HG02852 (cell line): Measurements from ENCODE around the gene MUC3A.

Experiments used
- ATAC-seq: cut with Tn5 transposase; IDR thresholded peaks from one replicate; pipeline ENCODE4 v1.9.1; 2021; ENCODE audit warnings: mild to moderate bottlenecking, moderate library complexity; ENCODE audit not compliant: unreplicated experiment

MUC3A gene

DNA sequence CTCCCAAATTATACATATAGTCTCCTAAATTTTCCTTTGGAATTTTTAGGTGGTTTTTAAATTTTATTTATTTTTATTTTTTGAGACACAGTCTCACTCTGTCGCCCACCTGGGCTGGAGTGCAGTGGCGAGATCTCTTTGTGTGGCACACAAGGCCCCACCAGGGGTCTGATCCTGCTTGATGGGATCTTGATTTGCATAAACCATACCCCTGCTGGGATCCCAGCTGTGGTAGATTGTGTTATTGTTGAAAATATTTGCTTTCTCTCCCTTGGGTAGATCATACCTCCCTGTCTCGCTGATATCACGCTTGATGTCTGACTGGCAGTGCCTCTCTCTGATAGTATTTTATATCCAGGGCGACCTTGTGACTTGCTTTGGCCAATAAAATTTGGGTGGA lies 5.6 kb upstream of the MUC3A start:
- no peak for ATAC-seq

DNA sequence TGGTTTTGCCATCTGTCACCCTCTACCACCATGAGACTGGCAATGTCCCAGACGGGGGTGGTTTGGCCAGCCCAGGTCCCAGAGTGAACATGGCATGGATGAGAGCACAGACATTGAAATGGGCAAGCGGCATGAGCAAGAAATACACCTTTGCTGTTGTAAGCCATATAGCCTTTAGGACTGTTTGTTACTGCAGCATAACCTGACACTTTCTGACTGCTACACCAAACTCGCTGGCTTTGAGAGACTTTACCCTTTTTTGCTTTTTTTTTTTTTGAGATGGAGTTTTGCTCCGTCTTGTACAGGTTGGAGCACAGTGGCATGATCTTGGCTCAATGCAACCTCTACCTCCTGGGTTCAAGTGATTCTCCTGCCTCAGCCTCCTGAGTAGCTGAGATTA lies 5.2 kb upstream of the MUC3A start:
- no peak for ATAC-seq

DNA sequence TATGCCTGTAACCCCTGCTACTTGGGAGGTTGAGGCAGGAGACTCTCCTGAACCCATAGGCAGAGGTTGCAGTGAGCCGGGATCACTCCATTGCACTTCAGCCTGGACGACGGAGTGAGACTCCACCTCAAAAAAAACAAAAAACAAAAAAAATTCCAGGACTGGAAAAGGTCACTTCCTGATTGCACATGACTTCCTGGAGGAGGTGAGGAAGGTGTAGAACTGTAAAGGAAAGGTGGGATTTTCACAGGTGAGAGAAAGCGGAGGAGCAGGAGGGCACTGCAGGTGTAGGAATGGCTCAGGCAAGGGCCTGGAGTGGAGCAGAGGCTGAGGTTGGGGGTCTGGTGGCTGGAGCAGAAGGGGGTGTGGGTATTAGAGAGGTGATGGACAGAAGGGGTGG lies 3.2 kb upstream of the MUC3A start:
- no peak for ATAC-seq

DNA sequence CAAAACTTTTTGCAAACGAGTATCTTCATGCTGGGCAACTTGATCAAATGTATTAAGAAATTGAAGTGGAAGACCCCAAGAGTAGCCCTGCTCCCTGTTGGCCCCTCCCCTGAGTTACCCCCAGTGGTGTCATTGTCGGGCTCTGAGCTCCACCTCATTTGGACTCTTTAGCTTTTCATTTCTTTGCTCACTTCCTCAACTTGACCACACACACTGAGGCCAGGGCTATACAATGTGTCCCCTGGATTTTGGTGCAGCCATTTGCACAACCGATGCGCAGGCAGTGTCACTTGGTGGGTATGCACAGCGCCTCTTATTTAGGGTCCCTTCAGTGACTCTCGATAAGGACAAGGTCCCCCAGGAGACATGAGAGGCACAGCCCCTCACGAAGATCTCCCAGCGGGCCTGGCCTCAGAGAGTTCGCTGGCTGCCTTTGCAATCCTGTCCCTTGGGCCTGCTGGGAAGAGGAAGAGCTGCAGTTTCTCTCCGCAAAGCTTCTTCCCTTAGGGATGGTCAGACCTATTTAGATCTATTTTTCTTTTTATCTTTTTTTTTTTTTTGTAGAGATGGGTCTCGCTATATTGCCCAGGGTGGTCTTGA lies 2.5 kb upstream of the MUC3A start:
- ATAC-seq: no peak

DNA sequence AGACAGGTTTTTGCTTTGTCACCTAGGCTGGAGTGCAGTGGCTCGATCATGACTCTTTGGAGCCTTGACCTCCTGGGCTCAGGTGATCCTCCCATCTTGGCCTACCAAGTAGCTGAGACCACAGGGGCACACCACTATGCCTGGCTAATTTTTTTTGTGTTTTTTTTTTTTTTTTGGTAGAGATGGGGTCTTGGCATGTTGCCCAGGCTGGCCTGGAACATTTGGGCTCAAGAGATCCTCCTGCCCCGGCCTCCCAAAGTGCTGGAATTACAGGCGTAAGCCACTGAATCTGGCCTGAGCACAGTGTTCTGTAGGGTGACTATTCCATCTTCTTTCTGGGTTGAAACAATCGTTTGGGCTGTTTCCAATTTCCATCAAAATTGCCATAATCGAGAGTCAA lies 1.5 kb upstream of the MUC3A start:
- ATAC-seq: no peak

DNA sequence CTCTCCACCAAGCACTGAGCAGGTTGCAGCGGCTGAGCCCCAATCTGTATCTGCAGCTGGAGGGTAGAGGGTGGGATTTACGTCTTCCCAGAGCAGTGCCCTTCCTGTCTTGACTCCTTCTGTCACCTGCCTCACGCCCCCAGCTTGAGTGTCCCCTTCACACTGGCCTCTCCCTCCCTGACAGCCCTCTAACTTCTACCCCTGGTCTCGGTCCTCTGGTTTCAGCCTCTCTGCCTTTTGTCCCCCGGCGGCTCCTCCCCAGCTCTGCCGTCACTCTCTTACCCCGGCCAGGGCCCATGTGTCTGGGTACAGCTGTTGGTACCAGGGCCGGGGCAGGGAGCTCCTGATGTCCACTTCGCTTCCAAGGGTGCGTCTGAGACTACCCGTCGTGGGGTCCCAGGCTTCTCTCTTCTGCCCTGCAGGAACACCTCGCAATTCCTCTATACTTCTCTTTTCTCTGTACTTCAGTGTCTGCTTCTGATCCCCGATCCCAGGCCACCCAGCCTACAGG lies 654 bp downstream of the MUC3A start:
- ATAC-seq: no peak

DNA sequence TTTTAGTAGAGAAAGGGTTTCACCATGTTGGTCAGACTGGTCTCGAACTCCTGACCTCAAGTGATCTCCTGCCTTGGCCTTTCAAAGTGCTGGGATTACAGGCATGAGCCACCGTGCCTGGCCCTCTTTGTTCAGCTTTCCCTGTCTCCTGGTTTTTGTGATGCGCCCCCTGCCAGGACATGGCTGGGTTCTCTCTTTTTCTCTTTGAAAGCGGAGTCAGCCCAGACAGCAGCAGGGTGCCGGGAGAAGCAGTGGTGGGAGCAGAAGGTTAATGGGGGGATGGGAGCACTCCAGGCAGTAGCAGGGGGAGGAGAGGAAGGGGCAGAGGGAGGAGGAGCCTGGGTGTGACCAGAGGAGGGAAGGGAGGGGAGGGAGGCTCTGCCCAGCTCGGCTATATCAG lies 1.8 kb downstream of the MUC3A start:
- no peak for ATAC-seq

DNA sequence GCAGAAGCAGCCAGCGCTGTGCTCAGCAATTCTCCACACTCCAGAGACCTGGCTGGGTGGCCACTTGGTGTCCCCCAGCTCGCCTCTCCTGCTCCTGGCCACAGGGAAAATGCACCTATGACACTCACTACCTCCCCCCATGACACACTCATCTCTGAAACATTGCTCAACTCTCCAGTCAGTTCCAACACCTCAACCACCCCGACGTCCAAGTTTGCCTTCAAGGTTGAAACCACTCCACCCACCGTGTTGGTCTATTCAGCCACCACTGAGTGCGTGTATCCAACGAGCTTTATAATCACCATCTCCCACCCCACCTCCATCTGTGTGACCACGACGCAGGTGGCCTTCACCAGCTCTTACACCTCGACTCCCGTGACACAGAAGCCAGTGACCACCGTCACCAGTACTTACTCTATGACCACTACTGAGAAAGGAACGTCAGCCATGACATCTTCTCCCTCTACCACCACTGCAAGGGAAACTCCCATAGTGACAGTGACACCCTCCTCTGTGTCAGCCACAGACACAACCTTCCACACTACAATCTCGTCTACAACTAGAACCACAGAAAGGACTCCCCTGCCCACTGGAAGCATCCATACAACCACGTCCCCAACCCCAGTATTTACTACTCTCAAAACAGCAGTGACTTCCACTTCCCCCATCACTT lies 2.7 kb downstream of the MUC3A start:
- no peak for ATAC-seq

DNA sequence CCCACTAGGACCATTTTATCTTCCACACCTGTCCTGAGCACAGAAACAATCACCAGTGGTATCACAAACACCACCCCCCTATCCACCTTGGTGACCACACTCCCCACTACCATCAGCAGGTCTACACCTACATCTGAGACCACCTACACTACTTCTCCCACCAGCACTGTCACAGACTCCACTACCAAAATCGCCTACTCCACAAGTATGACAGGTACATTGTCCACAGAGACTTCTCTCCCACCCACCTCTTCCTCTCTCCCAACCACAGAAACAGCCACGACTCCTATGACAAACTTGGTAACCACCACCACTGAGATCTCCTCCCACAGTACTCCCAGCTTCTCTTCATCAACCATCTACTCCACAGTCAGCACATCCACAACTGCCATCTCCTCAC lies 3.3 kb downstream of the MUC3A start:
- ATAC-seq: no peak

DNA sequence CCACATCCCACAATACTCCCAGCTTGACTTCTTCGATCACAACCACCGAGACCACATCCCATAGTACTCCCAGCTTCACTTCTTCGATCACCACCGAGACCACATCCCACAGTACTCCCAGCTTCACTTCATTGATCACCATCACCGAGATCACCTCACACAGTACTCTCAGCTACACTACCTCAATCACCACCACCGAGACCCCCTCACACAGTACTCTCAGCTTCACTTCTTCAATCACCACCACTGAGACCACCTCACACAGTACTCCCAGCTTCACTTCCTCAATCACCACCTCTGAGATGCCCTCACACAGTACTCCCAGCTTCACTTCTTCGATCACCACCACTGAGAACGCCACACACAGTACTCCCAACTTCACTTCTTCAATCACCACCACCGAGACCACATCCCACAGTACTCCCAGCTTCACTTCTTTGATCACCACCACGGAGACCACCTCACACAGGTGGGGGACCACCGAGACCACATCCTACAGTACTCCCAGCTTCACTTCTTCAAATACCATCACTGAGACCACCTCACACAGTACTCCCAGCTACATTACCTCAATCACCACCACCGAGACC lies 8.6 kb downstream of the MUC3A start:
- ATAC-seq: no peak

DNA sequence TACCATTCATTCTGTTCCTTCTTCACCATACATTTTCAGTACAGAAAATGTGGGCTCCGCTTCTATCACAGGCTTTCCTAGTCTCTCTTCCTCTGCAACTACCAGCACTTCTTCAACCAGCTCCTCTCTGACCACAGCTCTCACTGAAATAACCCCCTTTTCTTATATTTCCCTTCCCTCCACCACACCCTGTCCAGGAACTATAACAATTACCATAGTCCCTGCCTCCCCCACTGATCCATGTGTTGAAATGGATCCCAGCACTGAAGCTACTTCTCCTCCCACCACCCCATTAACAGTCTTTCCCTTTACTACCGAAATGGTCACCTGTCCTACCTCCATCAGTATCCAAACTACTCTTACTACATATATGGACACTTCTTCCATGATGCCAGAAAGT lies 10.6 kb downstream of the MUC3A start:
- ATAC-seq: no peak

DNA sequence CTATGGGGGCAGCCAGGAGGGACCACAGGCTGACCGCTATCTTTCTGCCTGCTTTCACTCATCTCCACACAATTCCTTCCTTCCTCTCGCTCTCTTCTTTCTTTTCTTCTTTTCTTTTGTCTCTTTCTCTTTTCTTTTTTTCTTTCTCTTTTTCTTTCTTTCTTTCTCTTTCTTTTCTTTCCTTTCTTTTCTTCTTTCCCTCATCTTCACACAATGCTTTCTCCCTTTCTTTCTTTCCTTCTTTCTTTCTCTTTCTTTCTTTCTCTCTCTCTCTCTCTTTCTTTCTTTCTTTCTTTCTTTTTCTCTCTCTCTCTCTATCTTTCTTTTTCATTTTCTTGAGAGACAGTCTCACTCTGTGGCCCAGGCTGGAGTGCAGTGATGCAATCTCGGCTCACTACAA lies 13.2 kb downstream of the MUC3A start:
- ATAC-seq: no peak

DNA sequence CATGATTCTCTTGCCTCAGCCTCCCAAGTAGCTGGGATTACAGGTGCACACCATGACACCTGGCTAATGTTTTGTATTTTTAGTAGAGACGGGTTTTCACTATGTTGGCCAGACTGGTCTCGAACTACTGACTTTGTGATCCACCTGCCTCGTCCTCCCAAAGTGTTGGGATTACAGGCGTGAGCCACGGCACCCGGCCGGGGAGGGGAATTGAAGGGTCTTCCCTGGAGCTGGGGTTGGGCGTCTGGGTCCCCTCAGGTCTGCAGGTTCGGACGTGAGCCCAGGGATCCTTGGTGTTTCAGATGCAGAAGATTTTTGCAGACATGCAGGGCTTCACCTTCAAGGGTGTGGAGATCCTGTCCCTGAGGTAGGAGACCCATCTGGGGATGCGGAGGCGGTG lies 14.1 kb downstream of the MUC3A start:
- ATAC-seq: no peak

DNA sequence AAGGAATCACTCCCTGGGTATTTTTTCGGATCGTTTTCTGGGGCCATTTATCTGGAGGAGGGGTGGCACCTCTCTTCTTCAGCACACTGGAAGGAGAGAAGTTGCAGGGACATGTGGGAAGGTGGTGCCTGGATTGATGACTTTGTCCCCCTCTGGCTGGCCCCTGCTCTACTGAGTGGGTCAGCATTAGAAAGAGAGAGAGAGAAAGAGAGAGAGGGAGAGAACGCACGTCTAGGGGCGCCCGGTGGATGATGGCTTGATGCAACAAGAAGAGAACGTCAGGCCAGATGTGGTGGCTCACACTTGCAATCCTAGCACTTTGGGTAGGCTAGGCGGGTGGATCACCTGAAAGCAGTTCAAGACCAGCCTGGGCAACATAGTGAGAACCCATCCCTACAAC lies 14.5 kb downstream of the MUC3A start:
- no peak for ATAC-seq

DNA sequence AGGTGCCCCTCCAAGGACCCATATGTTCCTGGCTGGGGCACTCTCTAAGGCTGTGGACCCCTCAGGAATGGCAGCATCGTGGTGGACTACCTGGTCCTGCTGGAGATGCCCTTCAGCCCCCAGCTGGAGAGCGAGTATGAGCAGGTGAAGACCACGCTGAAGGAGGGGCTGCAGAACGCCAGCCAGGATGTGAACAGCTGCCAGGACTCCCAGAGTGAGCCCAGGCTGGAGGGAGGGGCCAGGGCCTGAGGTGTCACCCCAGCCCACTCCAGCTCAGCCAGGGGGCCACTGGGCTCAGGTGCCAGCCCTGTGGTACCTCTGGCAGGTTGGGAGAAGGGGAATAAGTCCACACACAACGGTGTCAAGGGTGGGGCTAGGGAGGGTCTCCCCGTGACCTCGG lies 15.3 kb downstream of the MUC3A start:
- no peak for ATAC-seq

DNA sequence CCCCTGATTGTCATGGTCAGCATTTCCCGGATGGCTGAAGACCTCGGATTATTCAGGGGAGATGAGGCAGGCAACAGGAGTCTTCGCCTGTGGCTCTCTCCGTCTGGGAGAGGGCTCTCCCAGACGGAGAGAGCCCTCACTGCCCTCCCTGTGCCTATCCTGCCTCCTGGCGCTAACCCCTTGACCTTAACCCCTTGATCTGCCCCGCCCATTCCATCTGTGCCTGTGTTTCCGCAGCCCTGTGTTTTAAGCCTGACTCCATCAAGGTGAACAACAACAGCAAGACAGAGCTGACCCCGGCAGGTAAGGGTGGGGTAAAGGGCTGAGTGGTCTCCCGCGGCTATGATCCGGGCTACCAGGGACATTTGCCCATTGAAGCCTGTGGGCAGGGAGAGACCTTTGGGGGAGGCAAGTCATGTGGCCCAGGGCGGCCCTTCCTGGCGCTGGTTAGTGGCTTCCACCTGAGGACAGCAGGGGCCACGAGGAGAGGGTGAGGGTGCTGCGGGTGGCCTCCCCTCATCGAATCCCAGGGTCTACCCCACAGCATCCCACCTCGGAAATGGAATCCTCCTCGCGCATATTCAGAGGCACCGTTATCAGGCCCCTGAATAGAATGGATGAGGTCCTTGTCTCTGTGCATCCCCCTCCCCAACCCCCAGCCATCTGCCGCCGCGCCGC lies 15.8 kb downstream of the MUC3A start:
- no peak for ATAC-seq

DNA sequence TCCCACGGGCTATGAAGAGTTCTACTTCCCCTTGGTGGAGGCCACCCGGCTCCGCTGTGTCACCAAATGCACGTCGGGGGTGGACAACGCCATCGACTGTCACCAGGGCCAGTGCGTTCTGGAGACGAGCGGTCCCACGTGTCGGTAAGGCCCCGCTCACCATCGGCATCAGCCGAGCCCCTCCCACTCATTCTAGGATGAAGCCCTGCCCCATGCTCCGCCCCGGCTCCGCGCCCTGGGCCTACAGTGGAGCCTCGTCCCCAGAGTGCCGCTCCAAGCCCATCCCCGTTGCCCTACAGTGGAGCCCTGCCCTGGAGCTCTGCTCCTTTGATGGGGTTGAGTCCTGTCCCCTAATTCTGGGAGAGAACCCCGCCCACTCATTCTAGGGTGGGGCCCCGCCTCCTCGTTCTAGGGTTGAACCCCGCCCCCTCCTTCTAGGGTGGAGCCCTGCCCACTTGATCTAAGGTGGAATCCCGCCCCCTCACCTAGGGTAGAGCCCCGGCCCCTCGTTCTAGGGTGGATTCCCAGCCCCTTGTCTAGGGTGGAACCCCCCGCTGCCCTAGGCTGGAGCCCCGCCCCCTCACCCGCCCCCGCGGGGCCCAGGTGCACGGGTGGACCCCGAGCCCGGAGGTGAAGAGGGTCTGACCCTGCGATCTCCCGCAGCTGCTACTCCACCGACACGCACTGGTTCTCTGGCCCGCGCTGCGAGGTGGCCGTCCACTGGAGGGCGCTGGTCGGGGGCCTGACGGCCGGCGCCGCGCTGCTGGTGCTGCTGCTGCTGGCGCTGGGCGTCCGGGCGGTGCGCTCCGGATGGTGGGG lies 16.6 kb downstream of the MUC3A start:
- peak; percentile 62 for ATAC-seq

DNA sequence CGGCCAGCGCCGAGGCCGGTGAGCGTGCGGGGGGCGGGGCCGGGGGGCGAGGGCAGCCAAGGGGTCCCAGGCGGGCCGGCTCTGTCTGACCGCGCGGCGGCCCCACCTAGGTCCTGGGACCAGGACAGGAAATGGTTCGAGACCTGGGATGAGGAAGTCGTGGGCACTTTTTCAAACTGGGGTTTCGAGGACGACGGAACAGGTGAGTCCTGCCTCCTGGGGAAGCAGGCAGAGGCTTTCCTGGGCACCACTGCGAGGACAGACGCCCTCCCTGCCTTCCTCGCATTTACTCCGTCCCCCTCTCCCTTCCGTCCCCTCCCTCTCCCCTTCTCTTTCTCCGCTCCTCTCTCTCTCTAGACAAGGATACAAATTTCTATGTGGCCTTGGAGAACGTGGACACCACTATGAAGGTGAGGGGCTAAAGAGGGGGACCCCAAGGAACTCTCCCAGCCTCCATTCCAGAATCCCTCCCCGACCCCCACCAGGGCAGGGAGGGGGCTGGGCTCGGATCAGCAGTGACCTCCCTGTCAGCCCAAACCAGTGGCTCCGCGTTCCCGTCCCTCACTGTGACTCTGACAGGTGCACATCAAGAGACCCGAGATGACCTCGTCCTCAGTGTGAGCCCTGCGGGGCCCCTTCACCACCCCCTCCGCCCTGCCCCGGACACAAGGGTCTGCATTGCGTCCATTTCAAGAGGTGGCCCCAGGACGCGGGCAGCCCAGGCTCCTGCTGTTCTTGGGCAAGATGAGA lies 17.4 kb downstream of the MUC3A start:
- ATAC-seq: no peak

DNA sequence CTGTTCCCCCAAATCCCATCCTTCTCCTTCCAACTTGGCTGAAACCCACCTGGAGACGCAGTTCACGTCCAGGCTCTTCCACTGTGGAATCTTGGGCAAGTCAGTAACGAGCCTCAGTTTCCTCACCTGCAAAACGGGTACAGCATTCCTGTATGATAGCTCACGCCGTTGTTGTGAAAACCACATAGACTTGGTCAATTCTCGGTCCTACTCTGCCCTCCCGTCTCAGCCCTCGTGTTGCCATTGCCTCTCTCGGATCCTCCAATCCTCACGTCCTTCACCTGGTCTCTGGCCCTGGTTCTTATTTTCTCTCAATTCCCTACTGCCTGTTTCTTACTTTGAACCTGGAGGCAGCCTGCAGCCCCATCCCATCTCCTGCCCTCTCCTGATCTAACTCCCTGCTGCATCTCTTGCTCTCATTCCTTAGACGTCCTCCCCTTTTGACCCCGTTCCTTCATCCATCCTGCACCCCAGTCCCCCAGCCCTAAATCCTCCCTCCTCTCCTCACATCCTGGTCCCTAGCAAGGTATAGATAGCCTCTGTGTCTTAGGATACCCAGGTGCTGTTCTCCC lies 18.0 kb downstream of the MUC3A start:
- no peak for ATAC-seq

DNA sequence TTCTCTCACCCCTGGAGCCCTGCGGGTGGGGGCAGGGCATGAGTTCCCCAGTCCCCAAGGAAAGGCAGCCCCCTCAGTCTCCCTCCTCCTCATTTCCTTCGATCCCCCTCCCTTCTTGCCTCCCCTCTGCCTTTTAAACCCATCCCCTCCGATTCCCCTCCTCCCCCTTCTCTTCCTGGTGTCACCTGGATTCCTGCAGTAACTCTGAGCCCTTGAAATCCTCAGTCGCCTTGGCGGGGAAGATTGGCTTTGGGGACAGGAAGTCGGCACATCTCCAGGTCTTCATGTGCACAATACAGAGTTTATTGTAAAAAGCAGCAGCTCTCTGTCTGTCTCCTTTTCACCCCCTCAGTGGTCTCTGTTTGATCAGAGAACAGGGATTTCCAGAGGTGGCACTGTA lies 18.7 kb downstream of the MUC3A start:
- ATAC-seq: no peak
